A549 (cell line): ENCODE data around the gene THEM4.

ENCODE experiments used
- POLR2A ChIP-seq: IDR thresholded peaks from 2 replicates; pipeline ENCODE4 v1.6.1; 2012; ENCODE audit warnings: mild to moderate bottlenecking, low read length
- TF ChIP-seq, protein P1 (sequence below): fragments of 200-600 bp; sonication (generic); IDR thresholded peaks from 2 replicates; pipeline ENCODE4 v1.6.1; 2016; ENCODE audit warnings: antibody characterized with exemption, mild to moderate bottlenecking, moderate library complexity

DNA sequence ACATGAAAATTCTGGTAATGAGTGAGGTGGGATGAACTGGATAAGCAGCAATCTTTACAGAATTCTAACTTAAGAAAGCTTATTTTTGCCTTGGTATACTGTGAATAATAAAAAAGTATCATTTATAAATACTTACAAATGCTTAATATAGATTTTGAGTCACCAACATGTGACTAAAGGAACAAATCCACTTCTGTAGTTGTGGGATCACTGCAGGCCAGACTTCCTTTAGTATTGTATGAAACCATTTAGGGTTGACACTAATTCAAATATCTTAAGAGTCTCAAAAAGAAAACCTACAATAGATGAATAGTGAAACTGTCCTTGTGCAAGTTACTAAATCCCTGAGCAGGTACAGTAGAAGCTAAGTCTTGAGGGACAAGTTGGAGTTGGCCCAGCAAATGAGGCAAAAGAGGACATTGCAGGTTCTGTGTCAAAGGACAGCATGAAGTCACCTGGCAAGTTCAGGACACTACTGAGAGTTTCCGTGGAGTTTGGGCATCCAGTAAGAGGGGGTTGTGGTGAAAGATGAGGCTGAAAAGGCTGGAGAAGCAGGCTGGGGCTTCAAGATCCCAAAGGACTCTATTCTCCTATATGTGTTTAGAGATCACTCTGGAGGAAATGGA, 5.9 kb upstream of the THEM4 start:
- no peak for TF ChIP-seq POLR2A
- TF ChIP-seq, protein P1, sequence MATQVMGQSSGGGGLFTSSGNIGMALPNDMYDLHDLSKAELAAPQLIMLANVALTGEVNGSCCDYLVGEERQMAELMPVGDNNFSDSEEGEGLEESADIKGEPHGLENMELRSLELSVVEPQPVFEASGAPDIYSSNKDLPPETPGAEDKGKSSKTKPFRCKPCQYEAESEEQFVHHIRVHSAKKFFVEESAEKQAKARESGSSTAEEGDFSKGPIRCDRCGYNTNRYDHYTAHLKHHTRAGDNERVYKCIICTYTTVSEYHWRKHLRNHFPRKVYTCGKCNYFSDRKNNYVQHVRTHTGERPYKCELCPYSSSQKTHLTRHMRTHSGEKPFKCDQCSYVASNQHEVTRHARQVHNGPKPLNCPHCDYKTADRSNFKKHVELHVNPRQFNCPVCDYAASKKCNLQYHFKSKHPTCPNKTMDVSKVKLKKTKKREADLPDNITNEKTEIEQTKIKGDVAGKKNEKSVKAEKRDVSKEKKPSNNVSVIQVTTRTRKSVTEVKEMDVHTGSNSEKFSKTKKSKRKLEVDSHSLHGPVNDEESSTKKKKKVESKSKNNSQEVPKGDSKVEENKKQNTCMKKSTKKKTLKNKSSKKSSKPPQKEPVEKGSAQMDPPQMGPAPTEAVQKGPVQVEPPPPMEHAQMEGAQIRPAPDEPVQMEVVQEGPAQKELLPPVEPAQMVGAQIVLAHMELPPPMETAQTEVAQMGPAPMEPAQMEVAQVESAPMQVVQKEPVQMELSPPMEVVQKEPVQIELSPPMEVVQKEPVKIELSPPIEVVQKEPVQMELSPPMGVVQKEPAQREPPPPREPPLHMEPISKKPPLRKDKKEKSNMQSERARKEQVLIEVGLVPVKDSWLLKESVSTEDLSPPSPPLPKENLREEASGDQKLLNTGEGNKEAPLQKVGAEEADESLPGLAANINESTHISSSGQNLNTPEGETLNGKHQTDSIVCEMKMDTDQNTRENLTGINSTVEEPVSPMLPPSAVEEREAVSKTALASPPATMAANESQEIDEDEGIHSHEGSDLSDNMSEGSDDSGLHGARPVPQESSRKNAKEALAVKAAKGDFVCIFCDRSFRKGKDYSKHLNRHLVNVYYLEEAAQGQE: no peak
